Tibial nerve (tissue), 4 donors: ENCODE data around the gene TAMM41. TPM values are rescaled to one million over a fixed set of nuclear protein-coding genes. Genes with fewer than 3 reads are reported as not detected.

Experiments used
- DNase-seq, 2 donors: peaks; one replicate each; pipeline ENCODE4 v3.0.0-alpha.2; 2019; ENCODE audit warnings: low spot score in 2 of 2
- H3K27ac ChIP-seq, 4 donors: fragments of 200-600 bp; sonication (generic) in 3 of 4; one replicate each; pipeline ENCODE4 v1.5.1; 2017 to 2019; ENCODE audit warnings: mild to moderate bottlenecking in 1 of 4
- H3K27me3 ChIP-seq, 2 donors: fragments of 200-600 bp; sonication (generic) in 1 of 2; one replicate each; pipeline versions ENCODE4 v1.5.1 to v1.6.0; 2017 to 2019
- H3K36me3 ChIP-seq, 3 donors: fragments of 200-600 bp; sonication (generic); one replicate each; pipeline ENCODE4 v1.5.1; 2018 to 2019
- H3K4me1 ChIP-seq, 4 donors: fragments of 200-600 bp; sonication (generic) in 3 of 4; one replicate each; pipeline ENCODE4 v1.5.1; 2017 to 2019
- H3K4me3 ChIP-seq, 4 donors: fragments of 200-600 bp; sonication (generic) in 3 of 4; one replicate each; pipeline ENCODE4 v1.5.1; 2017 to 2019; ENCODE audit warnings: mild to moderate bottlenecking in 1 of 4, moderate library complexity in 1 of 4
- H3K9me3 ChIP-seq, 4 donors: fragments of 200-600 bp; sonication (generic) in 3 of 4; one replicate each; pipeline ENCODE4 v1.5.1; 2017 to 2019
- CTCF ChIP-seq, 5 experiments: fragments of 200-600 bp in 3 of 5; fragments of 450-650 bp in 2 of 5; sonication (generic) in 3 of 5; IDR thresholded peaks; one replicate each; pipeline ENCODE4 v1.5.1; 2016 to 2019; ENCODE audit warnings: antibody characterized with exemption in 5 of 5, mild to moderate bottlenecking in 3 of 5, moderate library complexity in 2 of 5
- EP300 ChIP-seq, 2 donors: sonication (generic); formaldehyde crosslinking; IDR thresholded peaks; one replicate each; pipeline ENCODE4 v1.6.1; 2017; ENCODE audit warnings: antibody characterized with exemption in 2 of 2, mild to moderate bottlenecking in 1 of 2
- POLR2A ChIP-seq, 2 donors: fragments of 450-650 bp; IDR thresholded peaks; one replicate each; pipeline ENCODE4 v1.6.1; 2017; ENCODE audit warnings: antibody characterized with exemption in 2 of 2, mild to moderate bottlenecking in 2 of 2, moderate library complexity in 2 of 2
- WGBS, 2 donors: methylation state at CpG; one replicate each; pipeline ENCODE4 v1.1.5; 2018; 5-methylcytosine and 5-hydroxymethylcytosine counted together
- total RNA-seq, 4 donors: library from RNA; depleted of rRNA; stranded (reverse); fragments of >200 nt; gene quantifications; one replicate each; pipeline ENCODE4 v1.1.0, GENCODE V29; 2016

The TAMM41 gene
- total RNA-seq, 4 donors from 2014 or later, result 15.5 to 40.8 (median 25.5) TPM

GRCh38 chr3:11825301-11825700 is 21.4 kb downstream of the TAMM41 start:
- Histone ChIP-seq H3K4me1 (no peaks in the 10 kb centered on the region), H3K9me3 (no peaks in the 10 kb centered on the region), H3K27ac (no peak overlapping the region), H3K36me3 (peaks cover 3 to 92% (median 15%) of the 10 kb centered on the region in 3 donors), H3K4me3 (no peak overlapping the region), H3K27me3 (no peaks in the 10 kb centered on the region)
- WGBS, 2 donors, result 72 to 77% methylated on average over 5 of the region's 5 CpGs
- no peak for TF ChIP-seq CTCF (IDR thresholded peaks at IDR 0.05)
- no peak for TF ChIP-seq EP300 (IDR thresholded peaks at IDR 0.05)
- no peak for TF ChIP-seq POLR2A (IDR thresholded peaks at IDR 0.05)
- no peak for DNase-seq

GRCh38 chr3:11820531-11821041 is 26.1 kb downstream of the TAMM41 start:
- no peak overlapping the region for H3K4me3 ChIP-seq
- no peaks in the 10 kb centered on the region for H3K4me1 ChIP-seq
- H3K27ac ChIP-seq, result no peak overlapping the region
- no peaks in the 10 kb centered on the region for H3K9me3 ChIP-seq
- H3K27me3 ChIP-seq, result no peaks in the 10 kb centered on the region
- 66 to 73% methylated on average over 3 of the region's 3 CpGs for WGBS, 2 donors
- TF ChIP-seq POLR2A (IDR thresholded peaks at IDR 0.05), result no peak
- no peak for TF ChIP-seq CTCF (IDR thresholded peaks at IDR 0.05)
- TF ChIP-seq EP300 (IDR thresholded peaks at IDR 0.05), result no peak
- no peak for DNase-seq
- peaks cover 3 to 91% (median 6%) of the 10 kb centered on the region in 3 donors for H3K36me3 ChIP-seq

- H3K4me3 ChIP-seq, result no peak overlapping the region
- H3K4me1 ChIP-seq, result no peaks in the 10 kb centered on the region
- no peaks in the 10 kb centered on the region for H3K9me3 ChIP-seq
- TF ChIP-seq EP300 (IDR thresholded peaks at IDR 0.05), result no peak
- TF ChIP-seq POLR2A (IDR thresholded peaks at IDR 0.05), result no peak
- TF ChIP-seq CTCF (IDR thresholded peaks at IDR 0.05), result no peak
- WGBS, 2 donors, result 93% methylated on average over 4 of the region's 4 CpGs
- no peaks in the 10 kb centered on the region for H3K27me3 ChIP-seq
- peaks cover 0 to 91% (median 6%) of the 10 kb centered on the region in 3 donors for H3K36me3 ChIP-seq
- no peak overlapping the region for H3K27ac ChIP-seq
- DNase-seq, result no peak
Measured at GRCh38 chr3:11819146-11819689, 27.5 kb downstream of the TAMM41 start.

GRCh38 chr3:11818033-11818432 is 28.7 kb downstream of the TAMM41 start:
- Histone ChIP-seq H3K4me3 (no peak overlapping the region), H3K4me1 (no peaks in the 10 kb centered on the region), H3K9me3 (no peaks in the 10 kb centered on the region), H3K27ac (no peak overlapping the region), H3K36me3 (peaks cover 0 to 86% (median 6%) of the 10 kb centered on the region in 3 donors), H3K27me3 (no peaks in the 10 kb centered on the region)
- TF ChIP-seq CTCF (IDR thresholded peaks at IDR 0.05) (no peak), POLR2A (IDR thresholded peaks at IDR 0.05) (no peak), EP300 (IDR thresholded peaks at IDR 0.05) (no peak)
- no peak for DNase-seq
- WGBS, 2 donors, result 72 to 79% methylated on average over 5 of the region's 5 CpGs

- H3K27me3 ChIP-seq, result no peaks in the 10 kb centered on the region
- TF ChIP-seq EP300 (IDR thresholded peaks at IDR 0.05) (no peak), POLR2A (IDR thresholded peaks at IDR 0.05) (no peak), CTCF (IDR thresholded peaks at IDR 0.05) (no peak)
- H3K27ac ChIP-seq, result no peak overlapping the region
- no peaks in the 10 kb centered on the region for H3K9me3 ChIP-seq
- H3K4me1 ChIP-seq, result peaks cover 0 to 3% (median 0%) of the 10 kb centered on the region in 4 donors
- no peak for DNase-seq
- peaks cover 0 to 79% (median 2%) of the 10 kb centered on the region in 3 donors for H3K36me3 ChIP-seq
- 79 to 86% methylated on average over 4 of the region's 4 CpGs for WGBS, 2 donors
- no peak overlapping the region for H3K4me3 ChIP-seq
Measured at GRCh38 chr3:11815111-11815510, 31.6 kb downstream of the TAMM41 start.
